Testis (tissue), 3 donors: ENCODE data around the gene SHC4. TPM values are rescaled to one million over a fixed set of nuclear protein-coding genes. Genes with fewer than 3 reads are reported as not detected.

Experiments used
- DNase-seq: peaks from one replicate; pipeline ENCODE4 v3.0.0-alpha.2; 2019
- H3K27ac ChIP-seq, 2 donors: fragments of 200-600 bp; sonication (generic); one replicate each; pipeline ENCODE4 v1.5.1; 2019
- H3K27me3 ChIP-seq: fragments of 200-600 bp; sonication (generic); one replicate; pipeline ENCODE4 v1.5.1; 2019
- H3K36me3 ChIP-seq: fragments of 200-600 bp; sonication (generic); one replicate; pipeline ENCODE4 v1.5.1; 2017; ENCODE audit warnings: low read depth; ENCODE audit errors: missing control alignments
- H3K4me1 ChIP-seq: fragments of 200-600 bp; sonication (generic); one replicate; pipeline ENCODE4 v1.5.1; 2019
- H3K4me3 ChIP-seq, 2 donors: fragments of 200-600 bp; sonication (generic); one replicate each; pipeline ENCODE4 v1.5.1; 2017 to 2019
- H3K9me3 ChIP-seq: fragments of 200-600 bp; sonication (generic); one replicate; pipeline ENCODE4 v1.5.1; 2017
- CTCF ChIP-seq, 3 experiments: fragments of 450-650 bp in 2 of 3; fragments of 200-600 bp in 1 of 3; sonication (generic) in 1 of 3; IDR thresholded peaks; one replicate each; pipeline ENCODE4 v1.5.1; 2016 to 2019; ENCODE audit warnings: antibody characterized with exemption in 3 of 3, mild to moderate bottlenecking in 2 of 3, moderate library complexity in 1 of 3
- POLR2A ChIP-seq: fragments of 450-650 bp; IDR thresholded peaks from one replicate; pipeline ENCODE4 v1.6.1; 2017; ENCODE audit warnings: antibody characterized with exemption, mild to moderate bottlenecking, moderate library complexity
- WGBS, 2 donors: methylation state at CpG; one replicate each; pipeline ENCODE4 v1.1.5; 2018; 5-methylcytosine and 5-hydroxymethylcytosine counted together
- intact Hi-C: fragments of 100-400 bp; cut with DNase I; formaldehyde crosslinking; loops from one replicate; pipeline ENCODE4 v1.15.1; 2023; ENCODE audit warnings: low total_unique reads
- polyA plus RNA-seq: library from polyadenylated mRNA; stranded (reverse); fragments of 350-450 nt; fragmentation: Illumina TruSeq; extraction: RNeasy Lipid Tissue Mini Kit (QIAGEN cat#74804); gene quantifications from one replicate; pipeline ENCODE4 v1.2.3, GENCODE V29; 2014; ENCODE audit warnings: low read depth, low replicate concordance; ENCODE audit not compliant: insufficient read depth
- total RNA-seq, 2 donors: library from RNA; depleted of rRNA; stranded (reverse); fragments of >200 nt; gene quantifications; one replicate each; pipeline ENCODE4 v1.2.3, GENCODE V29; 2016

The SHC4 gene
- total and polyA plus RNA-seq, 3 donors from 2014 or later = 22.7 to 70.4 (median 52.0) TPM

- Histone ChIP-seq H3K4me1 (peaks cover 9% of the 10 kb centered on the region), H3K9me3 (no peaks in the 10 kb centered on the region), H3K27me3 (no peaks in the 10 kb centered on the region), H3K4me3 (no peak overlapping the region), H3K36me3 (no peaks in the 10 kb centered on the region), H3K27ac (no peak overlapping the region)
- DNase-seq = no peak
- TF ChIP-seq POLR2A = no peak
- no peak for TF ChIP-seq CTCF (IDR thresholded peaks at IDR 0.05)
- intact Hi-C loops = no loop called here
Measured at GRCh38 chr15:48851956-48852355, 111.8 kb downstream of the SHC4 start.

- no peak overlapping the region for H3K27ac ChIP-seq
- no peaks in the 10 kb centered on the region for H3K9me3 ChIP-seq
- 86 to 90% methylated on average over 2 of the region's 2 CpGs for WGBS, 2 donors
- DNase-seq = no peak
- no peak overlapping the region for H3K4me3 ChIP-seq
- intact Hi-C loops = no loop called here
- H3K27me3 ChIP-seq = no peaks in the 10 kb centered on the region
- TF ChIP-seq POLR2A = no peak
- no peaks in the 10 kb centered on the region for H3K36me3 ChIP-seq
- H3K4me1 ChIP-seq = peaks cover 5% of the 10 kb centered on the region
Measured at GRCh38 chr15:48850648-48851047, 113.1 kb downstream of the SHC4 start.

GRCh38 chr15:48845123-48845522 lies 118.6 kb downstream of the SHC4 start:
- H3K36me3 ChIP-seq = no peaks in the 10 kb centered on the region
- H3K27me3 ChIP-seq = no peaks in the 10 kb centered on the region
- no peak overlapping the region for H3K27ac ChIP-seq
- no peak overlapping the region for H3K4me3 ChIP-seq
- H3K9me3 ChIP-seq = no peaks in the 10 kb centered on the region
- H3K4me1 ChIP-seq = peaks cover 6% of the 10 kb centered on the region
- 70 to 85% methylated on average over 1 of the region's 1 CpG for whole genome bisulfite sequencing, 2 donors
- no peak for TF ChIP-seq CTCF (IDR thresholded peaks at IDR 0.05)
- TF ChIP-seq POLR2A = no peak
- DNase-seq = no peak
- intact Hi-C loops = no loop called here

GRCh38 chr15:48842501-48842900 lies 121.2 kb downstream of the SHC4 start:
- H3K27me3 ChIP-seq = no peaks in the 10 kb centered on the region
- H3K36me3 ChIP-seq = no peaks in the 10 kb centered on the region
- H3K4me1 ChIP-seq = peaks cover 6% of the 10 kb centered on the region
- no peak overlapping the region for H3K4me3 ChIP-seq
- intact Hi-C loops = no loop called here
- no peak for TF ChIP-seq POLR2A
- no peak for TF ChIP-seq CTCF (IDR thresholded peaks at IDR 0.05)
- no peaks in the 10 kb centered on the region for H3K9me3 ChIP-seq
- H3K27ac ChIP-seq = no peak overlapping the region
- WGBS, 2 donors = 50 to 78% methylated on average over 6 of the region's 6 CpGs
- peak; percentile 61 for DNase-seq

GRCh38 chr15:48834756-48835155 lies 129.0 kb downstream of the SHC4 start:
- intact Hi-C loops = no loop called here
- 91 to 95% methylated on average over 5 of the region's 5 CpGs for WGBS, 2 donors
- no peaks in the 10 kb centered on the region for H3K36me3 ChIP-seq

More at GRCh38 chr15:48834756-48835155, 129.0 kb downstream of the SHC4 start:
- no peak for TF ChIP-seq CTCF (IDR thresholded peaks at IDR 0.05)
- no peak for TF ChIP-seq POLR2A
- H3K27me3 ChIP-seq = no peaks in the 10 kb centered on the region
- H3K4me1 ChIP-seq = no peaks in the 10 kb centered on the region
- no peak overlapping the region for H3K4me3 ChIP-seq
- no peaks in the 10 kb centered on the region for H3K9me3 ChIP-seq
- DNase-seq = no peak
- H3K27ac ChIP-seq = no peak overlapping the region
